ENCODE measurements around the gene RANBP3.

The RANBP3 gene

DNA sequence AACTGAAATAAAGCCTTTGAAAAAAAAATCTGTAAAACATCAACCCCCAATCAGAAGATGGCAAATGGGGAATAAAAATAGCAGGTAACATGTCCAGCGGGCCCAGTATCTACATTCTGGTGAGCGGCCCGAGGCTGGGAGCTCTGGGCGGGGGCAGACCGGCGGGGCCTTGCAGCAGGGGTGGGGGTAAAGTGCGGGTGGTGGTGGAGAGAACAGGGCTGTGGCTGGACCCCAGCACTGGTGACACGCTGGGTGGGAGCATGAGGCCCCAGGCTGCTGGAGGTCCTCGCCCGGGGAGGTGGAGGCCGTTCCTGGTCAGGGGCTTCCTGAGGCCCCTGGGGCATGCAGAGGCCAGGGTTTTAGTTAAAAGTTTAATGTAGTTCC is 62.2 kb downstream of the RANBP3 start:
- no peaks in the 10 kb centered on the region for H3K9me3 ChIP-seq (ENCODE audit: control insufficient read depth, low read length)
- WGBS, 2 experiments, result 93 to 98% methylated on average over 11 of the region's 11 CpGs
- H3K27ac ChIP-seq (ENCODE audit: insufficient read depth, low read depth, low read length, poor library complexity, severe bottlenecking), result no peak overlapping the region
- no peaks in the 10 kb centered on the region for H3K4me1 ChIP-seq (ENCODE audit: control insufficient read depth, insufficient read depth, low read length)
- peaks cover 23% of the 10 kb centered on the region for H3K36me3 ChIP-seq (ENCODE audit: control insufficient read depth, insufficient read depth, low read length)
- H3K27me3 ChIP-seq (ENCODE audit: control insufficient read depth, insufficient read depth, low read length, poor library complexity, severe bottlenecking), result no peaks in the 10 kb centered on the region
- no peak overlapping the region for H3K4me3 ChIP-seq (ENCODE audit: insufficient read depth, low read depth, low read length)

DNA sequence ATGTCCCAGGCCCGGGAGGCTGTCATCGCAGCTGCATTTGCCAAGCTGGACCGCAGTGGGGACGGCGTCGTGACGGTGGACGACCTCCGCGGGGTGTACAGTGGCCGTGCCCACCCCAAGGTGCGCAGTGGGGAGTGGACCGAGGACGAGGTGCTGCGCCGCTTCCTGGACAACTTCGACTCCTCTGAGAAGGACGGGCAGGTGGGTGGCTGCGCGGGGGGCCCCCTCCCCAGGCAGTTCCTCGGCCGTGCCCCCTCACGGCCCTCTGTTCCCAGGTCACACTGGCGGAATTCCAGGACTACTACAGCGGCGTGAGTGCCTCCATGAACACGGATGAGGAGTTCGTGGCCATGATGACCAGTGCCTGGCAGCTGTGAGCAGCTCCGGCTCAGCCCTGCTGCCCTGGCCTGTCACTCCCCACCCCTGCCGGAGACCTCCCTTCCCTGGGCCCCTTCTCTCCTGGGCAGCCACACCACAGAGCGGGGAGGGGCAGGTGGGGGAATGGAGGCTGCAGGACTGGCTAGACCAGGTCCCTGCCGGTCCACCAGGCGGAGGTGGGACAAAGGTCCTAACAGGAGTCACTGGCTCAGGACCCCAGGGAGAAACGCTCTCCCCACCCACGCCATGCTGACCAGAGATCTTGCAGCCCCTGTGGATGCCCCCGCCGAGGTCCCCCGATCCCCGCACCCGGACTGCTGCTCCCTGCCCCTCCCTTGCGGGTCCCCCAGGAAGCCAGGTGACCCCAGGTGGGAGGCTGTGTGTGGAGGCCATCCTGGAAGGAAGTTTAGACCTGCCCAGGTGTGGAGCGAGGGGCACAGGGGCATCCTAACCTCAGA is 62.8 kb downstream of the RANBP3 start:
- Histone ChIP-seq H3K27ac (ENCODE audit: insufficient read depth, low read depth, low read length, poor library complexity, severe bottlenecking) (no peak overlapping the region), H3K4me3 (ENCODE audit: insufficient read depth, low read depth, low read length) (no peak overlapping the region), H3K36me3 (ENCODE audit: control insufficient read depth, insufficient read depth, low read length) (peaks cover 21% of the 10 kb centered on the region), H3K4me1 (ENCODE audit: control insufficient read depth, insufficient read depth, low read length) (no peaks in the 10 kb centered on the region), H3K27me3 (ENCODE audit: control insufficient read depth, insufficient read depth, low read length, poor library complexity, severe bottlenecking) (no peaks in the 10 kb centered on the region), H3K9me3 (ENCODE audit: control insufficient read depth, low read length) (no peaks in the 10 kb centered on the region)
- WGBS, 2 experiments, result 95 to 96% methylated on average over 42 of the region's 42 CpGs

DNA sequence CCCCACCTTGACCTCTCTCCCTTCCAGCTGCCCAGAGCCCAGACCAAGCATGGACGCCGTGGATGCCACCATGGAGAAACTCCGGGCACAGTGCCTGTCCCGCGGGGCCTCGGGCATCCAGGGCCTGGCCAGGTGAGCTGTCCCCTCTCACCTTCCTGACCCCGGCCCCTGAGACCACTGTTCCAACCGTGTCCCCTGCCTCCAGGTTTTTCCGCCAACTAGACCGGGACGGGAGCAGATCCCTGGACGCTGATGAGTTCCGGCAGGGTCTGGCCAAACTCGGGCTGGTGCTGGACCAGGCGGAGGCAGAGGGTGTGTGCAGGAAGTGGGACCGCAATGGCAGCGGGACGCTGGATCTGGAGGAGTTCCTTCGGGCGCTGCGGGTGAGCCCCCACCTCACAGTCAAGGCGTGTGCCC is 63.6 kb downstream of the RANBP3 start:
- H3K27me3 ChIP-seq (ENCODE audit: control insufficient read depth, insufficient read depth, low read length, poor library complexity, severe bottlenecking), result no peaks in the 10 kb centered on the region
- WGBS, 2 experiments, result 90 to 93% methylated on average over 22 of the region's 22 CpGs
- no peaks in the 10 kb centered on the region for H3K9me3 ChIP-seq (ENCODE audit: control insufficient read depth, low read length)
- no peak overlapping the region for H3K27ac ChIP-seq (ENCODE audit: insufficient read depth, low read depth, low read length, poor library complexity, severe bottlenecking)
- peaks cover 13% of the 10 kb centered on the region for H3K36me3 ChIP-seq (ENCODE audit: control insufficient read depth, insufficient read depth, low read length)
- H3K4me1 ChIP-seq (ENCODE audit: control insufficient read depth, insufficient read depth, low read length), result no peaks in the 10 kb centered on the region
- no peak overlapping the region for H3K4me3 ChIP-seq (ENCODE audit: insufficient read depth, low read depth, low read length)

DNA sequence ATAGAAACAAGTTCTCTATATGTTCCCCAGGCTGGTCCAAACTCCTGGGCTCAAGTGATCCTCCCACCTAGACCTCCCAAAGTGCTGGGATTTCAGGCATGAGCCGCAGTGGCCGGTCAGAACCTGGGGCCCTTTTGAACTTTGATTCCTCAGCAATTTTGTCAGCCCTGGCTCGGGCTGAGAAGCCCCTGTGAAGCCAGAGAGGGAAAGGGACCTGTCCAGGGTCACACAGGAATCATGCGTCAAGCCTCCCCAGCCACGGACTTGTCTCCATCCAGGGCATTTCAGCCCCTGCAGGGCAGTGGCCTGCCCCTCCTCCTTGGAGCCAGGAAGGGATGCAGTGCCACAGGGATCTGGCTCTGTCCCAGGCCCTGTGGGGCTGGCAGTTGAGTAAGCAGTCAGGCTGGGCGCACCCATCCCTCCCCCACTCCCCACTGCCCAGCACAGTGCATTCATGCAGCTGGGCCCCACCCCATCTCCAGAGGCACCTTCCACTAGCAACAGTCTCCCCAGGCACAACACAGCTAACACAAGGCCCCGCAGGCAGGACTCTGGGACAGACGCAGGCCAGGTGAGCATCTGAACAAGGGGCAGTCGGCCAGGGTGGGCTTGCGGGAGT is 64.1 kb downstream of the RANBP3 start, which contains the start of gene CAPS:
TSS of gene CAPS (plus strand) at position 516 of the 619 bp plus-strand sequence. CDS start 153 bp downstream, outside the sequence.
- Histone ChIP-seq H3K27me3 (ENCODE audit: control insufficient read depth, insufficient read depth, low read length, poor library complexity, severe bottlenecking) (no peaks in the 10 kb centered on the region), H3K4me3 (ENCODE audit: insufficient read depth, low read depth, low read length) (no peak within 1 kb of the TSS), H3K9me3 (ENCODE audit: control insufficient read depth, low read length) (no peaks in the 10 kb centered on the region), H3K27ac (ENCODE audit: insufficient read depth, low read depth, low read length, poor library complexity, severe bottlenecking) (no peak within 1 kb of the TSS), H3K4me1 (ENCODE audit: control insufficient read depth, insufficient read depth, low read length) (no peaks in the 10 kb centered on the region), H3K36me3 (ENCODE audit: control insufficient read depth, insufficient read depth, low read length) (peaks cover 8% of the 10 kb centered on the region)
- 92 to 94% methylated on average over 10 of the region's 10 CpGs for WGBS, 2 experiments

DNA sequence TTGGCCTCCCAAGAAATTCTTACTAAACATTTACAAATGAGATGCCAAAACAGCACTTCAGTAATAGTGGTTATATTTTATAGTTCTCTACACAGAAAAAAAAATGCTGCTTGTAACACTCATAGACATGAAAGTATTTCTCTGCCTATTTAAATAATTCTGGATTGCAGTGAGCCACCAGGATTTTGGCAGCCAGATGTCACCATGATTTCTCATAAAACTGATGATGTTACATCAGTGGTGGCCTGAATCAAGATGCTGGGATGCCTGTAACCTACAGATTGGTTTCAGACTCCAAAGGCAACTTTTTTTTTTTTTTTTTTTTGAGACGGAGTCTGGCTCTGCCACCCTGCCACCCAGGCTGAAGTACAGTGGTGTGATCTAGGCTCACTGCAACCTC is 66.6 kb downstream of the RANBP3 start:
- Histone ChIP-seq H3K27ac (ENCODE audit: insufficient read depth, low read depth, low read length, poor library complexity, severe bottlenecking) (no peak overlapping the region), H3K9me3 (ENCODE audit: control insufficient read depth, low read length) (no peaks in the 10 kb centered on the region), H3K4me3 (ENCODE audit: insufficient read depth, low read depth, low read length) (no peak overlapping the region), H3K4me1 (ENCODE audit: control insufficient read depth, insufficient read depth, low read length) (no peaks in the 10 kb centered on the region), H3K27me3 (ENCODE audit: control insufficient read depth, insufficient read depth, low read length, poor library complexity, severe bottlenecking) (no peaks in the 10 kb centered on the region), H3K36me3 (ENCODE audit: control insufficient read depth, insufficient read depth, low read length) (no peaks in the 10 kb centered on the region)
- 88 to 100% methylated on average over 1 of the region's 1 CpG for WGBS, 2 experiments

DNA sequence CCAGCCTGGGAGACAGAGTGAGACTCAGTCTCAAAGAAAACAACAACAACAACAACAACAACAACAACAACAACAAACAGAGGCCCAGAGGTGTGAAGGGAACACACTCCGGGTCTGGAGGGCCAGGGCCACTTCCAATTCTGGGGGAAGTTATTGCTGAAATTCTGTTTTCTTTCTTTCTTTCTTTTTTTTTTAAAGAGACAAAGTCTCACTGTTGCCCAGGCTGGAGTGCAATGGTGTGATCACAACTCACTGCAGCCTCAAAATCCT is 67.4 kb downstream of the RANBP3 start:
- no peak overlapping the region for H3K27ac ChIP-seq (ENCODE audit: insufficient read depth, low read depth, low read length, poor library complexity, severe bottlenecking)

DNA sequence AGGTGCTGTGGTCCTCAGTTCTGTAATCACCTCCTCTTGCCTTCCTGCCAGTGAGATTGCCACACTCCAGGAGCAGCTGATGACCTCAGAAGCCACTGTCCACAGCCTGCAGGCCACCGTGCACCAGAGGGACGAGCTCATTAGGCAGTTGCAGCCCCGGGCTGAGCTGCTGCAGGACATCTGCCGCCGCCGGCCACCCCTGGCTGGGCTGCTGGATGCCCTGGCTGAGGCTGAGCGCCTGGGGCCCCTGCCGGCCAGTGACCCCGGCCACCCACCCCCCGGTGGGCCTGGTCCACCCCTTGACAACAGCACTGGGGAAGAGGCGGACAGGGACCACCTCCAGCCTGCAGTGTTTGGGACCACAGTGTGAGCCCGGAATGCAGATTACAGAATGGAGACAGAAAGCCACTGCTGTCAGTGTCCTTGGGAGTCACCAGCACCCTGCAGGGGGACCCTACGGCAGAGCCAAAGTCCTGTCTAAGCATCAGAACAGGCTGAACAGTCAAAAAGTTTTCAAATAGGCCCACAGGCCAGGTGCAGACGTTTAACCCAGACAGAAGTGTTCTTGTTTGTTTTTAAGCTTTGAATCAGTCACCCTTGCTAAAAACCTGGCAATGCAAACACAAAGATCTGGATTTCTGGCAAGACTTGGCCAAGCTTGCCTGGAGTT is 69.0 kb downstream of the RANBP3 start:
- no peaks in the 10 kb centered on the region for H3K4me1 ChIP-seq (ENCODE audit: control insufficient read depth, insufficient read depth, low read length)
- 83 to 85% methylated on average over 14 of the region's 14 CpGs for WGBS, 2 experiments
- no peak overlapping the region for H3K27ac ChIP-seq (ENCODE audit: insufficient read depth, low read depth, low read length, poor library complexity, severe bottlenecking)
- H3K9me3 ChIP-seq (ENCODE audit: control insufficient read depth, low read length), result no peaks in the 10 kb centered on the region
- H3K27me3 ChIP-seq (ENCODE audit: control insufficient read depth, insufficient read depth, low read length, poor library complexity, severe bottlenecking), result no peaks in the 10 kb centered on the region
- no peak overlapping the region for H3K4me3 ChIP-seq (ENCODE audit: insufficient read depth, low read depth, low read length)
- H3K36me3 ChIP-seq (ENCODE audit: control insufficient read depth, insufficient read depth, low read length), result no peaks in the 10 kb centered on the region

More for the DNA sequence above, 67.4 kb downstream of the RANBP3 start:
- no peaks in the 10 kb centered on the region for H3K9me3 ChIP-seq (ENCODE audit: control insufficient read depth, low read length)
- no peaks in the 10 kb centered on the region for H3K36me3 ChIP-seq (ENCODE audit: control insufficient read depth, insufficient read depth, low read length)
- H3K27me3 ChIP-seq (ENCODE audit: control insufficient read depth, insufficient read depth, low read length, poor library complexity, severe bottlenecking), result no peaks in the 10 kb centered on the region
- no peak overlapping the region for H3K4me3 ChIP-seq (ENCODE audit: insufficient read depth, low read depth, low read length)
- H3K4me1 ChIP-seq (ENCODE audit: control insufficient read depth, insufficient read depth, low read length), result no peaks in the 10 kb centered on the region
- WGBS, 2 experiments, result 100% methylated on average over 1 of the region's 1 CpG

DNA sequence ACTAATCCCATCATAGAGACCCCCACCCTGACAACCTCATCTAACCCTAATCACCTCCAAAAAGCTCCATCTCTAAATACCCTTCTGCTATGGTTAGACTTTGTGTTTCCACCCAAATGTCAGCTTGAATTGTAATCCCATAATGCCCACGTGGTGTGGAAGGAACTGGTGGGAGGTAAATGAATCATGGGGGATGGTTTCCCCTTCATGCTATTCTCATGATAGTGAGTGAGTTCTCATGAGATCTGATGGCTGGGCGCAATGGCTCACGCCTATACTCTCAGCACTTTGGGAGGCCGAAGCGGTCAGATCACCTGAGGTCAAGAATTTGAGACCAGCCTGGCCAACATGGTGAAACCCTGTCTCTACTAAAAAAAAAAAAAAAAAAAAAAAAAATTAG is 70.7 kb downstream of the RANBP3 start:
- H3K27me3 ChIP-seq (ENCODE audit: control insufficient read depth, insufficient read depth, low read length, poor library complexity, severe bottlenecking), result no peaks in the 10 kb centered on the region
- H3K27ac ChIP-seq (ENCODE audit: insufficient read depth, low read depth, low read length, poor library complexity, severe bottlenecking), result no peak overlapping the region
- H3K9me3 ChIP-seq (ENCODE audit: control insufficient read depth, low read length), result no peaks in the 10 kb centered on the region
- no peaks in the 10 kb centered on the region for H3K36me3 ChIP-seq (ENCODE audit: control insufficient read depth, insufficient read depth, low read length)
- peaks cover 5% of the 10 kb centered on the region for H3K4me1 ChIP-seq (ENCODE audit: control insufficient read depth, insufficient read depth, low read length)
- 63 to 74% methylated on average over 5 of the region's 5 CpGs for WGBS, 2 experiments
- H3K4me3 ChIP-seq (ENCODE audit: insufficient read depth, low read depth, low read length), result no peak overlapping the region

DNA sequence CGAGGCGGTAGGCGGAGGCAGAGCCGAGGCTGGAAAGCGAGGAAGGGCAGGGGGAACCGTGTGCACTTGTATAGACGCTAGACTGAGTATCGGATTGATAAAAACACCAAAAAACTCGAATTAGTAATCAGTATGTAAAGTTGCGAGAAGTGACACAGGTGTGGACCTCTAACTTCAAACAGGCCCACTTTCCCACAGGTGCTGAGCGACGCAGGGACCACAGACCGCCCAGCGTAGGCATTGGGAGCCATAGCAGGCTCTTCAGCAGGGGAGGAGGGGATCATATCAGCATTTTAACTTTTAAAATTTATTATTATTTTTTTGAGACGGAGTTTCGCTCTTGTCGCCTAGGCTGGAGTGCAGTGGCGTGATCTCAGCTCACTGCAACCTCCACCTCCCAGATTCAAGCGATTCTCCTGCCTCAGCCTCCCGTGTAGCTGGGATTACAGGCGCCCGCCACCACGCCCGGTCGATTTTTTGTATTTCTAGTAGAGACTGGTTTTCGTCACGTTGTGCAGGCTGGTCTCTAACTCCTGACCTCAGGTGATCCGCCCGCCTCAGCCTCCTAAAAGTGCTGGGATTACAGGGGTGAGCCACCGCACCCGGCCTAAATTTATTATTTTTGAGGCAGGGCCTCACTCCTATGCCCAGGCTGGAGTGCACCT is 72.7 kb downstream of the RANBP3 start:
- 58 to 61% methylated on average over 30 to 31 of the region's 31 CpGs for WGBS, 2 experiments
- H3K27me3 ChIP-seq (ENCODE audit: control insufficient read depth, insufficient read depth, low read length, poor library complexity, severe bottlenecking), result no peaks in the 10 kb centered on the region
- H3K36me3 ChIP-seq (ENCODE audit: control insufficient read depth, insufficient read depth, low read length), result peaks cover under 1% of the 10 kb centered on the region
- H3K4me1 ChIP-seq (ENCODE audit: control insufficient read depth, insufficient read depth, low read length), result peaks cover 5% of the 10 kb centered on the region
- peak overlapping the region; percentile 57 for H3K4me3 ChIP-seq (ENCODE audit: insufficient read depth, low read depth, low read length)
- H3K27ac ChIP-seq (ENCODE audit: insufficient read depth, low read depth, low read length, poor library complexity, severe bottlenecking), result no peak overlapping the region
- no peaks in the 10 kb centered on the region for H3K9me3 ChIP-seq (ENCODE audit: control insufficient read depth, low read length)

All from ectodermal cell (in vitro differentiated cells).